Skeletal muscle tissue (tissue), 4 donors: ENCODE measurements around the gene EXOSC7. TPM values are rescaled to one million over a fixed set of nuclear protein-coding genes. Genes with fewer than 3 reads are reported as not detected.

Experiments
- H3K27ac ChIP-seq: one replicate; pipeline ENCODE4 v1.7.0; 2013; ENCODE audit warnings: mild to moderate bottlenecking, low read depth, low read length, inconsistent platforms
- H3K27me3 ChIP-seq, 3 donors: one replicate each; pipeline ENCODE4 v1.7.0; 2013; ENCODE audit warnings: low read length in 3 of 3; ENCODE audit not compliant: control insufficient read depth in 3 of 3, insufficient read depth in 3 of 3
- H3K36me3 ChIP-seq, 3 donors: one replicate each; pipeline ENCODE4 v1.7.0; 2013; ENCODE audit warnings: low read length in 3 of 3; ENCODE audit not compliant: control insufficient read depth in 3 of 3, insufficient read depth in 3 of 3
- H3K4me1 ChIP-seq, 3 donors: one replicate each; pipeline ENCODE4 v1.7.0; 2013; ENCODE audit warnings: low read length in 3 of 3, mild to moderate bottlenecking in 3 of 3; ENCODE audit not compliant: control insufficient read depth in 3 of 3, insufficient read depth in 3 of 3
- H3K4me3 ChIP-seq, 3 donors: one replicate each; pipeline ENCODE4 v1.7.0; 2013; ENCODE audit warnings: low read length in 3 of 3
- H3K9ac ChIP-seq, 3 donors: one replicate each; pipeline ENCODE4 v1.7.0; 2013; ENCODE audit warnings: low read length in 3 of 3, mild to moderate bottlenecking in 3 of 3, moderate library complexity in 2 of 3, low read depth in 1 of 3
- H3K9me3 ChIP-seq, 3 donors: one replicate each; pipeline ENCODE4 v1.7.0; 2013; ENCODE audit warnings: low read length in 3 of 3; ENCODE audit not compliant: control insufficient read depth in 3 of 3
- total RNA-seq: library from RNA; depleted of rRNA; stranded (reverse); fragments of >200 nt; gene quantifications from one replicate; pipeline ENCODE4 v1.2.3, GENCODE V29; 2014
- donor health status: Osteomylitis.

EXOSC7 gene
- total RNA-seq, 1 donor from 2014 or later = 36.0 TPM

GRCh38 chr3:45027441-45027840, 51.4 kb downstream of the EXOSC7 start:
- Histone ChIP-seq H3K9ac (peak overlapping the region in 1 of 3 donors; percentile 47), H3K4me3 (peak overlapping the region in 2 of 3 donors; percentile 64 to 83), H3K9me3 (no peaks in the 10 kb centered on the region), H3K4me1 (peaks cover 39 to 48% (median 48%) of the 10 kb centered on the region in 3 donors), H3K36me3 (peaks cover 0 to 15% (median 5%) of the 10 kb centered on the region in 3 donors), H3K27ac (peak overlapping the region; percentile 4), H3K27me3 (peaks cover 3 to 14% (median 10%) of the 10 kb centered on the region in 3 donors)

DNA sequence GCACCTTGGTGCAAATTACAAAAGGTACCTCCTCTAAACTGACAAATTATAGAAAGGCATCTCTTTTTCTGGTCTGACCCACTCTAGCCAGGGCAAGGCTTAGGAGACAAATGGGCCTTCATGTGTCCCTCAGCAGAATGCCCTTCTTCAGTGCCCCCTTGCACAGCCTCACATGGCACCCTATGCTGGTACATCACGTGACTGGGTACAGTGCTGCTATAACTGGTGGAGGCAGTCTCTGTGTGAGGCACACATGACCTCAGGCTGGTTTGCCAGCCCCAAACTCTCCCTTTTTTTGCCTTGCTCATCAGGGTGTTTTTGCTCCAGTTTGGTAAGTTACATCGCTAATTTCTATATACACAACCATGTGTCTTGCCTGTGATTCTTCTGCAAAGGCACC, 53.2 kb downstream of the EXOSC7 start:
- Histone ChIP-seq H3K4me3 (peak overlapping the region in 2 of 3 donors; percentile 33 to 41), H3K27ac (peak overlapping the region; percentile 12)

DNA sequence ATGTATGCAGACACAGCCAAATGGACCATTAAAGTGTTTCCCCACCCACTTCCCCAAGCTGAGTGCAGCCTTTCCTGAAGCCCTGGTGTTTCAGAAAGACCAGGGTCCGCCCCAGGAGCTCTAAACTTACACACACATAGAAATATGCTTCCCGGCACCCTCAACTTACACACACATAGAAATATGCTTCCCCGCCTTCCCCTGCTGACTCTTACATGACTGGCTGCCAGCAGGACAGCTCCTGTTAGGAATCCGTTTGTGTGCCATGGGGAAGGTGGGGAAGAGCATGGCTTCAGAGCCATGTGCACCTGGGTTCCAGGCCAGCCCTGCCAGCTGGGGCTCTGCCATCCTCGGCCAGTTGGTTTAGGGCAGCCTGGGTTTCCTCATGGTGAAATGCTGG, 53.6 kb downstream of the EXOSC7 start:
- Histone ChIP-seq H3K27ac (no peak overlapping the region), H3K36me3 (peaks cover 0 to 29% (median 7%) of the 10 kb centered on the region in 3 donors), H3K9me3 (no peaks in the 10 kb centered on the region), H3K27me3 (peaks cover 3 to 14% (median 10%) of the 10 kb centered on the region in 3 donors), H3K4me1 (peaks cover 40 to 50% (median 43%) of the 10 kb centered on the region in 3 donors), H3K9ac (peak overlapping the region in 1 of 3 donors; percentile 33), H3K4me3 (no peak overlapping the region)

More for the DNA sequence above, 53.2 kb downstream of the EXOSC7 start:
- H3K36me3 ChIP-seq = peaks cover 0 to 29% (median 7%) of the 10 kb centered on the region in 3 donors
- peaks cover 3 to 14% (median 10%) of the 10 kb centered on the region in 3 donors for H3K27me3 ChIP-seq
- H3K9ac ChIP-seq = no peak overlapping the region
- H3K9me3 ChIP-seq = no peaks in the 10 kb centered on the region
- H3K4me1 ChIP-seq = peaks cover 42 to 52% (median 45%) of the 10 kb centered on the region in 3 donors

- H3K4me1 ChIP-seq = peaks cover 33 to 44% (median 44%) of the 10 kb centered on the region in 3 donors
Measured at GRCh38 chr3:45031531-45031930, 55.5 kb downstream of the EXOSC7 start.

DNA sequence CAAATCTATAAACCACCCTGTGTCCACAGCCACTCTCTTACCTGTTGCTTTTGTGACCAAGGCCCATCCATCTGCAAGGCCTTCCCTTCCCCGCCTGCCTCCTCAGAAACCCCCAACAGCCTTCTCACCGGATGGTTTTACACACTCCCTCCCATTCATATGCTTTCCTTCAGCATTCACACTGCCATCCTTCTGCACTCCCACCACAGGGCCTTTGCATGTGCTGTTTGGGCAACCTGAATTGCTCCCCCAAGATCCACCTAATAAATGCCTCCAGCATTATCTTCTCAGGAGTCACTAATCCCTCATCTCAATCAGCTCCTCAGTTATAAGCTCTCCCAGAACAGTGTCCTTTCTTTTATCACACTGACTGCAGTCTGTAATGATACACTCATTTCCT, 56.1 kb downstream of the EXOSC7 start:
- Histone ChIP-seq H3K9me3 (no peaks in the 10 kb centered on the region), H3K27me3 (peaks cover 0 to 4% (median 4%) of the 10 kb centered on the region in 3 donors), H3K9ac (no peak overlapping the region), H3K36me3 (peaks cover 0 to 29% (median 7%) of the 10 kb centered on the region in 3 donors), H3K27ac (no peak overlapping the region), H3K4me1 (peaks cover 35 to 44% (median 41%) of the 10 kb centered on the region in 3 donors), H3K4me3 (no peak overlapping the region)

More at GRCh38 chr3:45031531-45031930, 55.5 kb downstream of the EXOSC7 start:
- Histone ChIP-seq H3K9me3 (no peaks in the 10 kb centered on the region), H3K27me3 (peaks cover 4 to 7% (median 4%) of the 10 kb centered on the region in 3 donors), H3K4me3 (no peak overlapping the region), H3K36me3 (peaks cover 0 to 29% (median 7%) of the 10 kb centered on the region in 3 donors), H3K27ac (no peak overlapping the region), H3K9ac (no peak overlapping the region)

GRCh38 chr3:45033791-45034190, 57.7 kb downstream of the EXOSC7 start:
- Histone ChIP-seq H3K4me1 (peaks cover 30 to 36% (median 34%) of the 10 kb centered on the region in 3 donors), H3K9me3 (no peaks in the 10 kb centered on the region), H3K4me3 (no peak overlapping the region), H3K27ac (peak overlapping the region; percentile 30), H3K9ac (no peak overlapping the region), H3K36me3 (peaks cover 0 to 29% (median 7%) of the 10 kb centered on the region in 3 donors), H3K27me3 (peaks cover 0 to 4% (median 0%) of the 10 kb centered on the region in 3 donors)

- Histone ChIP-seq H3K36me3 (peaks cover 0 to 29% (median 5%) of the 10 kb centered on the region in 3 donors), H3K27ac (peak overlapping the region; percentile 62), H3K27me3 (peaks cover 0 to 4% (median 0%) of the 10 kb centered on the region in 3 donors), H3K4me1 (peaks cover 23 to 30% (median 25%) of the 10 kb centered on the region in 3 donors), H3K9me3 (no peaks in the 10 kb centered on the region), H3K4me3 (no peak overlapping the region), H3K9ac (peak overlapping the region in 1 of 3 donors; percentile 8)
Measured at GRCh38 chr3:45034612-45035252, 58.7 kb downstream of the EXOSC7 start.

DNA sequence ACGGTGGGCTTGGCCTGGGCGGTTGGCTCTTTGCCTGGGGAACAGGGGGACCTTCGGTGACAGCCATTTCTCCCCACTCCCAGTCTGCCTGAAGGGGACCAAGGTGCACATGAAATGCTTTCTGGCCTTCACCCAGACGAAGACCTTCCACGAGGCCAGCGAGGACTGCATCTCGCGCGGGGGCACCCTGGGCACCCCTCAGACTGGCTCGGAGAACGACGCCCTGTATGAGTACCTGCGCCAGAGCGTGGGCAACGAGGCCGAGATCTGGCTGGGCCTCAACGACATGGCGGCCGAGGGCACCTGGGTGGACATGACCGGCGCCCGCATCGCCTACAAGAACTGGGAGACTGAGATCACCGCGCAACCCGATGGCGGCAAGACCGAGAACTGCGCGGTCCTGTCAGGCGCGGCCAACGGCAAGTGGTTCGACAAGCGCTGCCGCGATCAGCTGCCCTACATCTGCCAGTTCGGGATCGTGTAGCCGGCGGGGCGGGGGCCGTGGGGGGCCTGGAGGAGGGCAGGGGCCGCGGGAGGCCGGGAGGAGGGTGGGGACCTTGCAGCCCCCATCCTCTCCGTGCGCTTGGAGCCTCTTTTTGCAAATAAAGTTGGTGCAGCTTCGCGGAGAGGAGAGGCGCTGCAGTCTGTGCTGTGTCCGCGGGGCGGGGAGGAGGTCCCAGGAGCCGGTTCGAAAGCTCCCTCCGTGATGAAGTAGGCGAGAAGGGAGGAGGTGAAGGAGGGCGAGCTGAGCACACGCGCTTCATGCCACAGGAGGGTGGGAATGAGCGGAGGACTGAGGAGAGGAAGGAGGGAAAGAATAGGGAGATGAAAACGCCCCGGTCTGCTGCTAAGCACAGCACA, 59.6 kb downstream of the EXOSC7 start:
- no peaks in the 10 kb centered on the region for H3K9me3 ChIP-seq
- H3K36me3 ChIP-seq = peaks cover 0 to 29% (median 5%) of the 10 kb centered on the region in 3 donors
- H3K27ac ChIP-seq = peak overlapping the region; percentile 62
- peak overlapping the region; percentile 43 to 54 (median 43) for H3K4me3 ChIP-seq
- H3K9ac ChIP-seq = peak overlapping the region in 2 of 3 donors; percentile 23 to 24
- H3K4me1 ChIP-seq = peaks cover 21 to 30% (median 23%) of the 10 kb centered on the region in 3 donors
- peaks cover 0 to 4% (median 0%) of the 10 kb centered on the region in 3 donors for H3K27me3 ChIP-seq

GRCh38 chr3:45037720-45038455, 61.8 kb downstream of the EXOSC7 start:
- no peak overlapping the region for H3K27ac ChIP-seq
- no peak overlapping the region for H3K4me3 ChIP-seq
- no peaks in the 10 kb centered on the region for H3K9me3 ChIP-seq
- H3K36me3 ChIP-seq = peaks cover 0 to 12% (median 0%) of the 10 kb centered on the region in 3 donors
- H3K27me3 ChIP-seq = peaks cover 0 to 4% (median 0%) of the 10 kb centered on the region in 3 donors
- peak overlapping the region in 1 of 3 donors; percentile 27 for H3K9ac ChIP-seq
- peaks cover 21 to 33% (median 22%) of the 10 kb centered on the region in 3 donors for H3K4me1 ChIP-seq
